ENCODE results near the gene EMP3. TPM values are rescaled to one million over a fixed set of nuclear protein-coding genes. Genes with fewer than 3 reads are reported as not detected.
"Not testable (repeated sequence)": the region's sequence is repeated elsewhere in the genome, so short reads cannot be mapped to it uniquely, and the experiment has no call there.

The EMP3 gene
- total RNA-seq, 1 experiment from 2014 or later: 8.9 TPM

GRCh38 chr19:48290771-48291488 is 34.4 kb upstream of the EMP3 start (continued):
- TF ChIP-seq ZNF532 (CRISPR knock-in tag; IDR thresholded peaks at IDR 0.05; ENCODE audit: borderline replicate concordance): 0 out of 2 replicates have a peak, but pooled peaks have one; percentile 52
- TF ChIP-seq KAT7 (CRISPR knock-in tag; IDR thresholded peaks at IDR 0.05; ENCODE audit: borderline replicate concordance): peak; percentile 73; the same call in 1 of the 2 replicates
- TF ChIP-seq ETV6 (CRISPR knock-in tag; IDR thresholded peaks at IDR 0.05): peak; percentile 42; the same call in 1 of the 2 replicates
- no peak for TF ChIP-seq E2F5 (CRISPR knock-in tag; IDR thresholded peaks at IDR 0.05)
- TF ChIP-seq GABPB1 (CRISPR knock-in tag; IDR thresholded peaks at IDR 0.05): no peak
- peak; percentile 96 for TF ChIP-seq CTCF (IDR thresholded peaks at IDR 0.05)
- peak; percentile 65; the same call in 1 of the 2 replicates for TF ChIP-seq ZNF416 (CRISPR knock-in tag; IDR thresholded peaks at IDR 0.05)
- peak; percentile 72; the same call in 1 of the 2 replicates for TF ChIP-seq SMAD3 (CRISPR knock-in tag; IDR thresholded peaks at IDR 0.05; ENCODE audit: borderline replicate concordance)
- TF ChIP-seq MAX (CRISPR knock-in tag; IDR thresholded peaks at IDR 0.05): 0 out of 2 replicates have a peak, but pooled peaks have one; percentile 38
- TF ChIP-seq SMAD4 (CRISPR knock-in tag; IDR thresholded peaks at IDR 0.05): no peak
- no peak for TF ChIP-seq NFYB (CRISPR knock-in tag; conservative IDR thresholded peaks at IDR 0.05; ENCODE audit: low read depth)
- no peak for TF ChIP-seq SP1 (CRISPR knock-in tag; conservative IDR thresholded peaks at IDR 0.05)
- no peak for TF ChIP-seq ZMAT4 (CRISPR knock-in tag; IDR thresholded peaks at IDR 0.05)
- TF ChIP-seq GTF2I (CRISPR knock-in tag; conservative IDR thresholded peaks at IDR 0.05): no peak
- peak; percentile 25; the same call in 1 of the 2 replicates for TF ChIP-seq ZNF423 (CRISPR knock-in tag; IDR thresholded peaks at IDR 0.05)
- TF ChIP-seq ATF2 (CRISPR knock-in tag; IDR thresholded peaks at IDR 0.05; ENCODE audit: borderline replicate concordance, low read depth): no peak
- no peak for TF ChIP-seq IRF2 (CRISPR knock-in tag; IDR thresholded peaks at IDR 0.05; ENCODE audit: borderline replicate concordance, low read depth)
- no peak for TF ChIP-seq NFE2L1 (CRISPR knock-in tag; IDR thresholded peaks at IDR 0.05)
- 0 out of 2 replicates have a peak, but pooled peaks have one; percentile 55 for TF ChIP-seq ESRRA (CRISPR knock-in tag; IDR thresholded peaks at IDR 0.05; ENCODE audit: borderline replicate concordance)
- peak; percentile 81; the same call in 1 of the 2 replicates for TF ChIP-seq ZNF232 (CRISPR knock-in tag; IDR thresholded peaks at IDR 0.05)
- peak; percentile 83 for TF ChIP-seq HMGXB4 (CRISPR knock-in tag; IDR thresholded peaks at IDR 0.05)
- TF ChIP-seq TEAD1 (CRISPR knock-in tag; IDR thresholded peaks at IDR 0.05): 0 out of 2 replicates have a peak, but pooled peaks have one; percentile 44

GRCh38 chr19:48291489-48291815 is 33.9 kb upstream of the EMP3 start:
- peaks cover 20% of the 10 kb centered on the region for H3K36me3 Mint-ChIP-seq
- H3K4me1 Mint-ChIP-seq: peaks cover 17% of the 10 kb centered on the region
- DNase-seq (ENCODE audit: low spot score); H3K9me3 Mint-ChIP-seq; ATAC-seq; H3K27ac Mint-ChIP-seq; POLR2A ChIA-PET; H3K27me3 Mint-ChIP-seq (ENCODE audit: low read depth): not testable (repeated sequence)
- peak overlapping the region; percentile 74 for H3K4me3 Mint-ChIP-seq
- CTCF ChIA-PET: interaction anchor here (0.7 to 3.8 kb wide), 13 partner anchors 18 to 310 kb away, joined by 3 to 43 read pairs (median 7); partner anchors contain the start of genes KDELR1 and ZNF114

Measured in WTC11 (cell line).